GM18517 (cell line): ENCODE results near the gene MIDN.

Source experiments
- ATAC-seq: cut with Tn5 transposase; IDR thresholded peaks from one replicate; pipeline ENCODE4 v1.9.1; 2021; ENCODE audit warnings: mild to moderate bottlenecking, moderate library complexity; ENCODE audit not compliant: unreplicated experiment

Gene MIDN

DNA sequence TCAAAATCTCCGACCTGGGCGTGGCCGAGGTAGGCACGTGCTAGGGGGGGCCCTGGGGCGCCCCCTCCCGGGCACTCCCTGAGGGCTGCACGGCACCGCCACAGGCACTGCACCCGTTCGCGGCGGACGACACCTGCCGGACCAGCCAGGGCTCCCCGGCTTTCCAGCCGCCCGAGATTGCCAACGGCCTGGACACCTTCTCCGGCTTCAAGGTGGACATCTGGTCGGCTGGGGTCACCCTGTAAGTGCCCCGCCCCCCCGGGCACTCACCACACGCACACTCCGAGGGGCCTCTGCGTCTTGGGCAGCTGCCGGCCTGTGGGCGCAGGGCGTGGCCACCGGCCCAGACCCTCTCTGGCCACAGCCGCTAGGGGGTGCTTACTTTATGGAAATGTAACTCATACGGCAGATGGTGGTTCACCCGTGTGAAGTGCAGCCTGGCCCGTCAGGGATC lies 27.9 kb upstream of the MIDN start:
- ATAC-seq: no peak

- ATAC-seq: no peak
Measured at GRCh38 chr19:1220976-1221903, 27.1 kb upstream of the MIDN start.

DNA sequence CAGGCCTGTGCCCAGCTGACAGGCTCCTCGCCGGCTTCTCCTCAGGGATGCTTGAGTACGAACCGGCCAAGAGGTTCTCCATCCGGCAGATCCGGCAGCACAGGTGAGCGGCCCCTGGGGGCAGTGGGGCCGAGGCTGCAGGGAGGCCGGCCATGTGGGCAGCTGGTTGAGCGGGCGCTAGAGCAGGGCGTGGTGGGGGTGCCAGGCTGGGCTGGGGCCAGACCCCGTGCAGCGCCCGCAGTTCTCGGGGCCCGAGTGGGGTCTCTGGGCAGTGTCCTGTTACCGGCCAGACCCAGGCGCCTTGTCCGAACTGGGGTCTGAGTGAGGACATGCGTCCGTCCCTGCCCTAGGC lies 26.5 kb upstream of the MIDN start:
- ATAC-seq: no peak

GRCh38 chr19:1222394-1222793 lies 26.0 kb upstream of the MIDN start:
- no peak for ATAC-seq

- ATAC-seq: no peak
Measured at GRCh38 chr19:1223018-1223855, 25.1 kb upstream of the MIDN start.

GRCh38 chr19:1224047-1224825 lies 24.1 kb upstream of the MIDN start:
- no peak for ATAC-seq

DNA sequence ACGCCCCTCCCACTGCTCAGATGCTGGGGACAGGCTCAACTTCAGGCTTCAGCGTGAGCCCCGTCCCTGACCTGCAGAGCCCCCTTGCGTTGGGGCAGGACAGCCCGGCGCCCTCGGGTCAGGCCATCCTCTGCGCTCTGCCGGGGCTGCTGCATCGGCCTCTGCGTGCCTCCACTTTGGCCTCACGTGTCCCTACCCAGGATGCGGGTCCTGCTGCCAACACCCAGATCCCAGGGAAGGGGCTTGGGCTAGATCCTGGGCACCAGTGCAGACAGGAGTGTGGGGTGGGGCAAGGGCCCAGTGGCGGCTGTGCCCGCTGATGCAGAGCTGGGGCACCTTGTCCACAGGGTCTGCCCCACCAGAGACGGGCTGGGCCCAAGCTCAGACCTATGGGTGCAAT lies 23.5 kb upstream of the MIDN start:
- ATAC-seq: no peak

DNA sequence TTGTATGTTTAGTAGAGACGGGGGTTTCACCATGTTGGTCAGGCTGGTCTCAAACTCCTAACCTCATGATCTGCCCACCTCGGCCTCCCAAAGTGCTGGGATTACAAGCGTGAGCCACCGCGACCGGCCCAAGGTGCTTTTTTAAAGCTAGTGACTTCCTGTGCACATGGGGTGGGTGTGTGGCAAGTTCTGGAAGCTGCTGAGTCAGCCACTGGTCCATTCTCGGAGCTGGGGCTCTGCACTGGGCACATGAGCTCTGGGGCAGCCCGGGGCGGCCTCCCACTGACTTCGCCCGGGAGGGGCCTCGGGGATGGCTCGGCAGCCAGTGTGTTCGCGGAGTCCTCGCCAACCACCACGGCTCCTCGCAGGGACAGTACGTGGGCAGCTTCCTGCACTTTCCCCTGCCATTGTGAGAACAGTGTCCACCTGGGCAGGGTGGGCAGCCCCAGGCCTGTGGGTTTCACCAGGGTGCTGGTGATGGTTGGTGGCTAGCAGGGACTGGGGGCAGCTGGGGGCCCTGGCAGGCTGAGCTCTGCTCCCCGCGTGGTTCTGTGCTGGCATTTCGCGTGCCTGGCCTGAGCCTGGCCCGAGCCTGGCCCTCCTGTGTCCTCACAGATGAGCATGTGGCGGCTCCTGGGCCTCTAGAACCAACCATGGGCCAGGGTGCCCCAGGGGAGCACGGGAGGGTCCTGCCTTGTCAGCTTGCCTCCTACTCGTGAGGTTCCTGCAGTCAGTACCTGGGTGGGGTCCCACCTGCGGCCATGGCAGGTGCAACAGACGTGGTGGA lies 22.8 kb upstream of the MIDN start:
- no peak for ATAC-seq

- no peak for ATAC-seq
Measured at GRCh38 chr19:1226227-1226518, 22.2 kb upstream of the MIDN start.

- ATAC-seq: no peak
Measured at GRCh38 chr19:1226522-1227303, 21.7 kb upstream of the MIDN start.

GRCh38 chr19:1227304-1228054 lies 20.9 kb upstream of the MIDN start:
- no peak for ATAC-seq

GRCh38 chr19:1228161-1228957 lies 20.0 kb upstream of the MIDN start:
- no peak for ATAC-seq

DNA sequence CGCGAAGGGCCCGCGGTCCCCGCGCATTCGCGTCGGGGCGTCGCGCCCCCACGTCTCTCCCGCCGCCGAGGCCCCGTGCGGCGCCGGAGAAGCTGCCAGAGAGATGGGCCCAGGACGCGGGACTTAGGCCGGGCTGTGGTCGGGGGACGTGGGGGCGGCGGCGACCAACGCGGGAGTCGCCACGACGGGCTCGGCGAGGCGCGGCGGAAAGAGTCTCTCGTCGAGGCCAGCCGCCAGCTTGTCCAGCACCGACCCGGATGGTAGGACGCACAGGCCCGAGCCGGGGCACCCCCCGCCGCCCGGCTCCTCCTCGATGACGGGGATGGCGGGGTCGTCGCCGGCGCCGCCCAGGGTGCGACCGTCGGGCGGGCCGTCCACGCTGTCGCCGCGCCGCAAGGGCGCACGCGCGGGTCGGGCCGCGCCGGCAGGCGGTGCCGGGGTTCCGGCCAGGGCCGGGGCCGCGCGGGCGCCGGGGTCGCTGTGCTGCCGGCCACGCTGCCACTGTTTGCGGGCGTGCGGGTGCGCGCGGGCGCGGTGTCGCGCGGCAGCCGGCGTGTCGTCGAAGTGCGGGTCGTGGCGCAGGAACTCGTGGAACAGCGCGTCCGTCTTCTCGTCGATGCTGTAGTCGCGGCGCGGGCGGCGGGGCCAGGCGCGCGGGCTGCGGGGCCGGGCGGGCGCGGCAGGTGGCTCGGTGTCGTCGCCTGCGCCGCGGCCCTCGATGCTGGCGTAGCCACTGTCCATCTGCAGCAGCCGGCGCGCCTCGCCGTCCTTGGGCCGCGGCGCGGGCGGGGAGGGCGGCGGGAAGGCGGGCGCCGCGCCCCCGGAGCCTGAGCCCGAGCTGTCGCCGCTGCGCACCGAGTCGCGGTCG lies 19.1 kb upstream of the MIDN start:
- ATAC-seq: no peak

- no peak for ATAC-seq
Measured at GRCh38 chr19:1229924-1230782, 18.2 kb upstream of the MIDN start.

- no peak for ATAC-seq
Measured at GRCh38 chr19:1230783-1231489, 17.4 kb upstream of the MIDN start.
